Hepatocyte (in vitro differentiated cells): ENCODE data around the gene POLD3. TPM values are rescaled to one million over a fixed set of nuclear protein-coding genes. Genes with fewer than 3 reads are reported as not detected.

Experiments used
- DNase-seq: peaks from one replicate; pipeline ENCODE4 v3.0.0-alpha.2; 2016; ENCODE audit warnings: low spot score
- H2AFZ ChIP-seq: fragments of 200-600 bp; sonication (generic); 2 replicates; pipeline ENCODE4 v1.6.0; 2016; ENCODE audit warnings: antibody characterized with exemption, mild to moderate bottlenecking
- H3K27ac ChIP-seq: fragments of 200-600 bp; sonication (generic); 2 replicates; pipeline ENCODE4 v1.5.1; 2016; ENCODE audit warnings: mild to moderate bottlenecking
- H3K27me3 ChIP-seq: fragments of 200-600 bp; sonication (generic); 2 replicates; pipeline ENCODE4 v1.6.1; 2016
- H3K36me3 ChIP-seq: fragments of 200-600 bp; sonication (generic); replicated peaks from 2 replicates; pipeline ENCODE4 v1.5.1; 2016; ENCODE audit warnings: low read depth; ENCODE audit not compliant: insufficient read depth
- H3K4me1 ChIP-seq: fragments of 200-600 bp; sonication (generic); 2 replicates; pipeline ENCODE4 v1.5.1; 2016; ENCODE audit warnings: mild to moderate bottlenecking, moderate library complexity; ENCODE audit not compliant: insufficient read depth
- H3K4me2 ChIP-seq: fragments of 200-600 bp; sonication (generic); 2 replicates; pipeline ENCODE4 v1.6.0; 2016
- H3K4me3 ChIP-seq: fragments of 200-600 bp; sonication (generic); 2 replicates; pipeline ENCODE4 v1.5.1; 2016; ENCODE audit warnings: mild to moderate bottlenecking
- H3K79me2 ChIP-seq: fragments of 200-600 bp; sonication (generic); 2 replicates; pipeline ENCODE4 v1.6.0; 2017; ENCODE audit warnings: mild to moderate bottlenecking
- H3K9me2 ChIP-seq: fragments of 200-600 bp; sonication (generic); replicated peaks from 2 replicates; pipeline ENCODE4 v1.6.0; 2017; ENCODE audit warnings: mild to moderate bottlenecking; ENCODE audit not compliant: insufficient read depth
- H3K9me3 ChIP-seq: fragments of 200-600 bp; sonication (generic); 2 replicates; pipeline ENCODE4 v1.5.1; 2016; ENCODE audit warnings: low read depth, mild to moderate bottlenecking
- H4K20me1 ChIP-seq: fragments of 200-600 bp; sonication (generic); 2 replicates; pipeline ENCODE4 v1.6.0; 2016; ENCODE audit warnings: mild to moderate bottlenecking; ENCODE audit not compliant: insufficient read depth, poor library complexity, severe bottlenecking
- CTCF ChIP-seq: fragments of 200-600 bp; sonication (generic); IDR thresholded peaks from 2 replicates; pipeline ENCODE4 v1.5.1; 2016; ENCODE audit warnings: antibody characterized with exemption, mild to moderate bottlenecking; ENCODE audit not compliant: poor library complexity
- EZH2 ChIP-seq: fragments of 200-600 bp; sonication (generic); IDR thresholded peaks from 2 replicates; pipeline ENCODE4 v1.6.1; 2016; ENCODE audit warnings: antibody characterized with exemption, mild to moderate bottlenecking, borderline replicate concordance
- EZH2phosphoT487 ChIP-seq: fragments of 200-600 bp; sonication (generic); IDR thresholded peaks from one replicate; pipeline ENCODE4 v1.6.1; 2018; ENCODE audit warnings: antibody characterized with exemption, mild to moderate bottlenecking, low read depth, moderate library complexity; ENCODE audit not compliant: unreplicated experiment, severe bottlenecking
- WGBS: methylation state at CpG from one replicate; pipeline ENCODE4 v1.1.6; 2016; ENCODE audit warnings: low lambda C conversion rate; ENCODE audit errors: missing lambda C conversion rate; 5-methylcytosine and 5-hydroxymethylcytosine counted together
- polyA plus RNA-seq: library from polyadenylated mRNA; unstranded; fragments of >200 nt; fragmentation: Nextera tagmentation; extraction: Ambion mirVana; gene quantifications from 2 replicates; pipeline ENCODE4 v1.2.1, GENCODE V29; 2016
- total RNA-seq: library from RNA; depleted of rRNA; stranded (reverse); fragments of >200 nt; gene quantifications from 2 replicates; pipeline ENCODE4 v1.2.3, GENCODE V29; 2014

Gene POLD3, protein sequence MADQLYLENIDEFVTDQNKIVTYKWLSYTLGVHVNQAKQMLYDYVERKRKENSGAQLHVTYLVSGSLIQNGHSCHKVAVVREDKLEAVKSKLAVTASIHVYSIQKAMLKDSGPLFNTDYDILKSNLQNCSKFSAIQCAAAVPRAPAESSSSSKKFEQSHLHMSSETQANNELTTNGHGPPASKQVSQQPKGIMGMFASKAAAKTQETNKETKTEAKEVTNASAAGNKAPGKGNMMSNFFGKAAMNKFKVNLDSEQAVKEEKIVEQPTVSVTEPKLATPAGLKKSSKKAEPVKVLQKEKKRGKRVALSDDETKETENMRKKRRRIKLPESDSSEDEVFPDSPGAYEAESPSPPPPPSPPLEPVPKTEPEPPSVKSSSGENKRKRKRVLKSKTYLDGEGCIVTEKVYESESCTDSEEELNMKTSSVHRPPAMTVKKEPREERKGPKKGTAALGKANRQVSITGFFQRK
- total RNA-seq (10.8 and 11.0 TPM in 2 replicates), polyA plus RNA-seq (8.3 and 13.8 TPM in 2 replicates)

DNA sequence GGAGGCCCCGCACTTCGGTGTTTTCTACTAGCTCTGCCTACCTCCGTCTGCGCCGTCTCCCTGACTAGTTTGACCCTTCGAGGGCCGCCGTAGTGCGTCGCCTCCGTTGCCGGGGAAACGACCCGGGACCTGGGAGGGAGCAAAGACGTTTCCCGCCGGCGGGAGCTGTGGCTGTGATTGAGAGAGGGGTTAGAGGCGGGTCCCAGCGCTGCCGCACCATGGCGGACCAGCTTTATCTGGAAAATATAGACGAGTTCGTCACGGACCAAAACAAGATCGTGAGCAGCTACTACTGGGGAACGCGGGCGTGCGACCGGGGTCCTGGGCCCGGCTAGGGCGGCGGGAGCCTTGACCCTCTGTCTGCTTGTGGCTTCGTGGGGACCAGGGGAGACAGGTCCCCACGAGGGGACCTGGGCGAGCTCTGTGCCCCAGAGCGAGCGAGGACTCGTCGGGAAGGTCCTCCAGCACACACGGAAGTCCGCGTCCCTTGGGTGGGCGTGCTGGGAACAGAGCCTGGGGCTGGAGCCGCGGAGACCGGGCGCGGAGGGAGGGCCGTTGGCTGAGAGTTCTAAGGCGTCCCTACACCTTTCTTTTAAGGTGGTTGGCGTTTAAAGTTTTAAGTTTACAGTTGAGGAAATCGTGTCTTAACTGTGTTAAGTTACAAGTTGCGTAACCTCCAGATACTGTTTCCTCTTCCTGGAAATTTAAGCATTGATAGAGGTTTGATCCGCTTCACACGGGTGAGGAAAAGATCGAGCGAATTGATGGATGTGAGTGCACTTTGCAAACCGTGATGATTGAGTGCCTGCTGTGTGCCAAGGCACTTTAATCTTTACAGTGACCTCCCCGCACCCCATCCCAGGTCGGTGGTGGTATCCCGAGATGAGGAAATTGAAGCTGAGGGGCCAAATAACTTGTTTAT, at the start of gene POLD3:
POLD3 (plus strand) TSS at position 142 of the 922 bp plus-strand sequence; CDS start at position 219, 77 bp downstream.
- peak within 1 kb of the TSS; percentile 71 for H3K4me2 ChIP-seq
- no peaks in the 10 kb centered on the region for H3K27me3 ChIP-seq
- H3K9me2 ChIP-seq, result no peaks in the 10 kb centered on the region
- peak within 1 kb of the TSS; percentile 89 for H3K27ac ChIP-seq
- no peaks in the 10 kb centered on the region for H3K9me3 ChIP-seq
- H3K36me3 ChIP-seq, result no peaks in the 10 kb centered on the region
- WGBS, result 1% methylated on average over 62 of the region's 63 CpGs
- H2AFZ ChIP-seq, result peak within 1 kb of the TSS; percentile 95
- peaks cover 7% of the 10 kb centered on the region for H3K4me1 ChIP-seq
- no peaks in the 10 kb centered on the region for H4K20me1 ChIP-seq
- peak; percentile 95 for DNase-seq
- peaks cover 27% of the 10 kb centered on the region for H3K79me2 ChIP-seq
- H3K4me3 ChIP-seq, result peak within 1 kb of the TSS; percentile 79
- TF ChIP-seq EZH2phosphoT487, result no peak
- no peak for TF ChIP-seq EZH2
- no peak for TF ChIP-seq CTCF

DNA sequence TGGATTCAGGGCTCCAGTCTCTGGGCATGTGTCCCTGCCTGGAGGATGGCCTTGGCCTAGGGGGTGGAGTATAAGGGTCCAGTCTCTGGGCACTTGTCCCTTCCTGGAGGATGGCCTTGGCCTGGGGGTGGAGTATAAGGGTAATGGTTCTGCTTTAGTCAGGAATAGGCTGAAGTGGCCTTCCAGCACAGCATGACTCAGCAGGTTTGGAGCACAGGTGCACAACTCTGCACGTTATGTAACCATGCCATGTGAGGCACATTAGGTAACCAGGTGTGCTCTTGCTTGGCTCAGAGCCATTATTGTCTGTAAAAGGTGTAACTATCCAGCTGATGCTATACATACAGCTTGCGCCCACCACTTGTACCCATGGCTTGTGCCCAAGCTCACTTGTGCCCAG, 48.4 kb upstream of the POLD3 start:
- TF ChIP-seq CTCF (no peak), EZH2 (no peak), EZH2phosphoT487 (no peak)
- Histone ChIP-seq H3K9me3 (no peaks in the 10 kb centered on the region), H3K4me3 (no peak overlapping the region), H3K27me3 (no peaks in the 10 kb centered on the region), H3K36me3 (no peaks in the 10 kb centered on the region), H2AFZ (no peak overlapping the region), H3K4me2 (no peak overlapping the region), H3K79me2 (no peaks in the 10 kb centered on the region), H3K4me1 (no peaks in the 10 kb centered on the region), H4K20me1 (no peaks in the 10 kb centered on the region), H3K9me2 (no peaks in the 10 kb centered on the region), H3K27ac (no peak overlapping the region)
- DNase-seq, result peak; percentile 22
- WGBS, result 100% methylated on average over 2 of the region's 2 CpGs

- WGBS, result 62% methylated on average over 5 of the region's 5 CpGs
- Histone ChIP-seq H3K4me2 (no peak overlapping the region), H3K9me2 (no peaks in the 10 kb centered on the region), H3K79me2 (no peaks in the 10 kb centered on the region), H4K20me1 (no peaks in the 10 kb centered on the region), H3K9me3 (no peaks in the 10 kb centered on the region), H3K4me1 (no peaks in the 10 kb centered on the region), H3K27ac (no peak overlapping the region), H3K4me3 (no peak overlapping the region), H3K36me3 (no peaks in the 10 kb centered on the region), H3K27me3 (no peaks in the 10 kb centered on the region), H2AFZ (no peak overlapping the region)
- no peak for TF ChIP-seq CTCF
- DNase-seq, result peak; percentile 51
Observed at GRCh38 chr11:74546752-74547151, 45.6 kb upstream of the POLD3 start.
